GM21576 (cell line): ENCODE results near the gene ZNF561.
"Not testable (repeated sequence)": the region's sequence is repeated elsewhere in the genome, so short reads cannot be mapped to it uniquely, and the experiment has no call there.

Experiments
- ATAC-seq: cut with Tn5 transposase; IDR thresholded peaks from one replicate; pipeline ENCODE4 v1.9.1; 2021; ENCODE audit warnings: mild to moderate bottlenecking, moderate library complexity; ENCODE audit not compliant: unreplicated experiment

The ZNF561 gene

DNA sequence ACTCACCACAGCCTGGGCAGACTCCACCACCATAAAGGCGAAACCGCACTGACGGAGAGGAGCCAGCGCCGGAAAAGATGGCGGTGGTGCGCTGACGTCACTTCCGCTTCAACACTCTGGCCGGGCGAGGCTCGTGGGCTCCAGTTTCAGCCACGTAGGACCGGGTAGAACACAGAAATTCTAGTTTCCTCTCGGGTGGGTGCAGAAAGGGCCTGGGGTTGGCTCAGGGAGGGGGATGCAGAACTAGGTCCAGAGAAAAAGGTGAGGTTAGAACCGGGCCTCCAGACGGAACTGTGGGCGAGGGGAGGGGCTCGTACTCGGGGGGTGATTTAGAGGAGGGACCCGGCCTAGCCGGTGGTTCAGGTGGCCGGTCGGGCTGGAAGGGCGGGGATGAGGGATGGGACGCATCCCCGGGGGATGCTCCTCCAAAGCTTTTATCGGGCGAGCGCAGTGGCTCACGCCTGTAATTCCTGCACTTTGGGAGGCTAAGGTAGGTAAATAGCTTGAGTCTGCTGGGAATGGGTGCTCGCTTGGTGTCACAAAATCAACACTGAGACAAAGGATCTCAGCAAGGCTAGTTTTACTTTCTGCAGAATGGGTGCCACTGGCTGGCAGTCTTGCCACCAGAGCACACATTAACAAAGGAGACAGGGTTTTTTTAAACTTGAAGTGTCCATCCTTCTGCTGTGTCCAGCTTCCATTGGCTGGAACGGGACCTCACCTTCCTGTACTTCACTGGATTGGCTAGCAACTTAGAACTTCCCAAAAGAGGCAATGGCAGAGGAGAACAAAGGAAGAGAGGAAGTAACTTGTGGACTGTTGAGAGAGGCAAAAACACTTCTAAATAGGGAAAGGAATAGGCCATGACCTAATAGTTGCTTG is at the start of gene ZNF561:
TSS of gene ZNF561 (minus strand) at position 77 of the 882 bp plus-strand sequence. CDS start 1,776 bp downstream, outside the sequence.
- peak; percentile 75 for ATAC-seq

- ATAC-seq: no peak
Observed at GRCh38 chr19:9668544-9668943, 47.5 kb upstream of the ZNF561 start.

DNA sequence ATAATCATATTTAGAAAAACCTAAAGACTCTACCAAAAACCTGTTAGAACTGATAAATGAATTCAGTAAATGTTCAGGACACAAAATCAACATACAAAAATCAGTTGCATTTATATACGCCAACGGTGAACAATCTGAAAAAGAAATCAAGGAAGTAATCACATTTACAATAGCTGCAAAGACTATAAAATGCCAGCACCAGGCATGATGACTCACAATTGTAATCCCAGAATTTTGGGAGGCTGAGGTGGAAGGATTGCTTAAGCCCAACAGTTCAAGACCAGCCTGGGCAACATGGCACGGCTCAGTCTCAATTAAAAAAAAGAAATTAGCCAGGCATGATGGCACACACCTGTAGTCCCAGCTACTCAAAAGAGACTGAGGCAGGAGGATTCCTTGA is 46.9 kb upstream of the ZNF561 start:
- ATAC-seq: no peak

GRCh38 chr19:9658769-9659168 is 37.7 kb upstream of the ZNF561 start:
- ATAC-seq: no peak

- not testable (repeated sequence) for ATAC-seq
Observed at GRCh38 chr19:9653066-9653555, 32.1 kb upstream of the ZNF561 start.

DNA sequence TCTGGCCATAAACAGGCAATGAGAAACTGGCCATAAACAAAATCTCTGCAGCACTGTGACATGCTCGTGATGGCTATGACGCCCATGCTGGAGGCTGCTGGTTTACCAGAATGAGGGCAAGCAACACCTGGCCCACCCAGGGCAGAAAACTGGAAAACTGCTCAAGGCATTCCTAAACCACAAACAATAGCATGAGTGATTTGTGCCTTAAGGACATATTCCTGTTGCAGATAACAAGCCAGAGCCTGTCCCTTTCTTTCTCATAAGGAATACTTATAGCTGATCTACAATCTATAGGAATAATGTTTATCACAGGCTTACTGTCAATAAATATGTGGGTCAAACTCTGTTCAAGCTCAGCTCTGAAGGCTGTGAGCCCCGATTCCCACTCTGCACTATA is 30.4 kb upstream of the ZNF561 start:
- ATAC-seq: not testable (repeated sequence)

GRCh38 chr19:9650345-9650744 is 29.3 kb upstream of the ZNF561 start:
- no peak for ATAC-seq

DNA sequence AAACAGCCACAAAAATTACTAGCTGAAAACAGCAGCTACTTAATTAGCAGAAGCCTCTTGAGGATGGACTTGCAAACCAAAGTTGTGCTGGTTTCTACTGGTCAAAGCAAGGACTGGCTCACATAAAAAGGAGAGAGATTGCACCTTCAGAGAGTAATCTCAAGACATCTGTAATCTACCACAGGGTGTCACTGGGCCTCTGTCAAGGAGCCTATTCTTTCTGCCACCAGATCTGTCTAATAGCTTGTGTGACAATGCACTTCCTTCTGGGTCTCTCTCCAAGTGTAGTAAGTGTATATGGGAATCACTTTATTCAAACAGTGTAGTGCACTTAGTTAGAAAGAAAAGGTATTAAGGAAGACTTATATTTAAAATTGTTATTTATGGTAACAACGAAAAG is 24.4 kb upstream of the ZNF561 start:
- no peak for ATAC-seq

DNA sequence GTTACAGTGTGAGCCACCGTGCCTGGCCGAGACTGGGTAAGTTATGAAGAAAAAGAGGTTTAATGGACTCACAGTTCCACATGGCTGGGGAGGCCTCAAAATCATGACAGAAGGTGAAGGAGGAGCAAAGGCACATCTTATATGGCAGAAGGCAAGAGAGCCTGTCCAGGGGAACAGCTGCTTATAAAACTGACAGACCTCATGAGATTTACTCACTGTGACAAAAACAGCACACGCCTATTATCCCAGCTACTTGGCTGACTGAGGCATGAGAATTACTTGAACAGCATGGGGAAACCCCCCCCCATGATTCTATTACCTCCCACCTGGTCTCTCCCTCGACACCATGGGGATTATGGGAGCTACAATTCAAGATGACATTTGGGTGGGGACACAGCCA is 23.4 kb upstream of the ZNF561 start:
- no peak for ATAC-seq

DNA sequence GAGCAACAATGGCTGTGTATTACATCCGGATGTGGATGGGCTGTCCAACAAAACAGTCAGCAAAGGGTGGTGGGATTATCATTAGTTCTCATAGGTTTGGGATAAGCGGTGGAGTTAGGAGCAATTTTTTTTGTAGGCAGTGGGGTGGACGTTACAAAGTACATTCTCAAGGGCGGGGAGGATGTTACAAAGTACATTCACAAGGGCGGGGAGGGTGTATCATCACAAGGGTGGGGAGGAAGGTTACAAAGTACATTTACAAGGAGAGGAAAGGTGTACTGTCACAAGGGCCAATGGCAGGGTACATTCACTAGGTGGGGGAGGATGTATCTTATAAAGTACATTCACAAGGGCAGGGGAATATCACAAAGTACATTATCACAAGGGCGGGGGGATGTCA is 20.8 kb upstream of the ZNF561 start:
- ATAC-seq: no peak

GRCh38 chr19:9640956-9641355 is 19.9 kb upstream of the ZNF561 start:
- no peak for ATAC-seq

DNA sequence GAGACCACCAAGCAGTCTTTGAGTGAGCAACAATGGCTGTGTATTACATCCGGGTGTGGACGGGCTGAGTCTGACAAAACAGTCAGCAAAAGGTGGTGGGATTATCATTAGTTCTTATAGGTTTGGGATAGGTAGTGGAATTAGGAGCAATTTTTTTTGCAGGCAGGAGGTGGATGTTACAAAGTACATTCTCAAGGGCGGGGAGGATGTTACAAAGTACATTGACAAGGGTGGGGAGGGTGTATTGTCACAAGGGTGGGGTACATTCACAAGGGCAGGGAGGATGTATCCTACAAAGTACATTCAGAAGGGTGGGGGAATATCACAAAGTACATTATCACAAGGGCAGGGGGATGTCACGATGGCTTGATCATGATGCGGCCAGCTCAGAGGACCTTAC is 15.0 kb upstream of the ZNF561 start:
- ATAC-seq: no peak

DNA sequence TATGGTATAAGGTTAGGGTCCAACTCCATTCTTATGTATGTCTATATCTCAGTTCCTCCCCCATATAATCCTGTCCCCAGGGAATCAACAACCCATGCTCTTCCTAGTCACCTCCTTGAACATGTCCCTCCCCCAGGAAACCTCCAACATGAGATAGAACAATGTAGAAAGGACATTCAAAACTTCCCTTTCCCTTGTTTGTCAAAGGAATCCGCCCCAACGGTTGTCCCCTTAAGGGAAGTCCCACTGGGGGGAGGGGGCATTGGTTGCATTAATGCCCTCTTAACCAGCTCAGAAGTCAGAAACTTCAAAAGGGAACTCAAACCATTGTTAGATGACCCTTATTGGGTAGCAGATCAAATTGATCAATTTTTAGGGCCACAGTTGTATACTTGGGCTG is 6.8 kb upstream of the ZNF561 start:
- ATAC-seq: no peak

- no peak for ATAC-seq
Observed at GRCh38 chr19:9622531-9622930, 1.5 kb upstream of the ZNF561 start.

DNA sequence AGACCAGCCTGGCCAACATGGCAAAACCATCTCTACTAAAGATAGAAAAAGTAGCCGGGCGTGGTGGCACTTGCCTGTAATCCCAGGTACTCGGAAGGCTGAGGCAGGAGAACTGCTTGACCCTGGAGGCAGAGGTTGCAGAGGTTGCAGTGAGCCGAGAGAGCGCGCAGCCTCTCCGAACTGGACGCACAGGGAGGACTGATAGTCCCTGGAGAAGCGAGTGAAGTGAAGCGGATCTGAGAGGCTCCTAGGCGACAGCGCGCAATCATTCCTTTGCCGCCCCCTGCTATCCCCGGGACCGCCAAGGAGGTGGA is 233 bp downstream of the ZNF561 start:
- ATAC-seq: no peak

- no peak for ATAC-seq
Observed at GRCh38 chr19:9615844-9616243, 5.2 kb downstream of the ZNF561 start.

DNA sequence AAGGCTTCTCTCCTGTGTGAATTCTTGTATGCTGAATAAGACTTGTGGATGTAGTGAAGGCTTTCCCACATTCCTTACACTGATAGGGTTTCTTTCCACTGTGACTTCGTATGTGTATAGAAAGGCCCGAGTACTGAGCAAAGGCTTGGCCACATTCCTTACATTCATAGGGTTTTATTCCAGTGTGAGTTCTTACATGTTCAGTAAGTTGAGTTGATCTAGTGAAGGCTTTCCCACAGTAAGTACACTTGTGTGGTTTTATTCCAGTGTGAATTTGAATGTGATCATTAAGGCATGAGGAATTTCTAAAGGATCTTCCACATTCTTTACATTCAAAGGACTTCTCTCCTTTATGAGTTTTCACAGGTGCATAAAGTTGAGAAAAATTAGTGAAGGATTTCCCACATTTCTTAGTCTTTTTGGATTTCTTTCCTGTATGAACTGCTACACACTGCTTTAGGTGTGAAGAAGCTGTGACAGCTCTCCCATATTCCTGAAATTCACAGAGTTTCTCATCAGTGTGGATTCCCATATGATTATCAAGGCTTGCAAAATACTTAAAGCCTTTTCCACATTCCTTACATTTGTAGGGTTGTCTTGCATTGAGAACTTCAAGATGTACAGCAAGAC is 10.4 kb downstream of the ZNF561 start:
- ATAC-seq: no peak

DNA sequence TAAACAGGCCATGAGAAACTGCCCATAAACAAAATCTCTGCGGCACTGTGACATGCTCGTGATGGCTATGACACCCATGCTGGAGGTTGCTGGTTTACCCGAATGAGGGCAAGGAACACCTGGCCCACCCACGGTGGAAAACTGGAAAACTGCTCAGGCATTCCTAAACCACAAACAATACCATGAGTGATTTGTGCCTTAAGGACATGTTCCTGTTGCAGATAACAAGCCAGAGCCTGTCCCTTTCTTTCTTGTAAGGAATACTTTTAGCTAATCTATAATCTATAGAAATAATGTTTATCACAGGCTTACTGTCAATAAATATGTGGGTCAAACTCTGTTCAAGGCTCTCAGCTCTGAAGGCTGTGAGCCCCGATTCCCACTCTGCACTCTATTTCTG is 12.1 kb downstream of the ZNF561 start:
- no peak for ATAC-seq

DNA sequence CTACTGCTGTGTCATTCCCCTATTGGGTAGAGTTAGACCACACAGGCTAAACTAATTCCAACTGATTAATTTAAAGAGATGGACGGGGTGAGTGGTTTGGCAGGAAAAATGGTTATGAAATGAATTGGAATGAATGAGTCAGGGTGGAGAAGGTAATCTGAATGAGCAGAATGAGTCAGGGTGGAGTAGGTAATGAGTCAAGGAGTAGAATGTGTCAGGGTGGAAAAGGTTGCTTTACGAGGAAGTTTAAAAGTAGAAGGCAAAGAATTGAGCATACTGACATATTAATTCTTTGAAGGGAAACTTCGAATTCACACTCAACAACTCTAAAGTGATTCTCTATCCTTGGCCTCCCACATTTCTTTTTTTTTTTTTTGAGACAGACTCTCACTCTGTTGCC is 24.0 kb downstream of the ZNF561 start:
- ATAC-seq: no peak

DNA sequence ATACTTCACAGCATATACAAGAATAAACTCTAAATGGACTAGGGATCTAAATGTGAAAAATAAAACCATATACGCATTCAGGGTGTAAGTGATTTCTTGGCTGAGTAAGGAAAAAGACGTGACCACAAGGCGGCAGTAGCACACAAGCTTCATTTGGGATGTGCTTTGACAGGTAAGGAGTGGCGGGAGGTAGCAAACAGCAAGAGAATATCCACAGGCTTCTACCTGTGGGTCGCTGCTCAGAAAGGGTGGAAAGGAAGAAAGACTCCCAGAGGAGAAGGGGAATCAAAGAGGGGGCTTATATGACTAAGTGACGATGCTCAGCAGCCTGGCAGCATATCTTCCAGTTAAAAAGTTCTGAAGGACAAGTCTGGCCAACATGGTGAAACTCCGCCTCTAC is 34.3 kb downstream of the ZNF561 start:
- no peak for ATAC-seq

GRCh38 chr19:9584073-9584833 is 36.8 kb downstream of the ZNF561 start, which contains the start of gene ZNF121:
Gene ZNF121, minus strand, starts transcription at chr19:9584504. Its CDS starts 16,407 bp downstream, at chr19:9568097.
- no peak for ATAC-seq
